Stimulated activated CD4-positive, alpha-beta T cell treated with anti-CD3 and anti-CD28 coated beads, Interleukin-2, amount 100 ng/mL, for 48 hours (primary cell): ENCODE data around the gene NT5C3B.
"Not testable (repeated sequence)": the region's sequence is repeated elsewhere in the genome, so short reads cannot be mapped to it uniquely, and the experiment has no call there.

Experiments
- DNase-seq, 2 donors: peaks; one replicate each; pipeline ENCODE4 v3.0.0-alpha.2; 2020

Gene NT5C3B

GRCh38 chr17:41779954-41780353 is 56.1 kb downstream of the NT5C3B start:
- DNase-seq: no peak

GRCh38 chr17:41777574-41778188 is 58.4 kb downstream of the NT5C3B start:
- DNase-seq: no peak

DNA sequence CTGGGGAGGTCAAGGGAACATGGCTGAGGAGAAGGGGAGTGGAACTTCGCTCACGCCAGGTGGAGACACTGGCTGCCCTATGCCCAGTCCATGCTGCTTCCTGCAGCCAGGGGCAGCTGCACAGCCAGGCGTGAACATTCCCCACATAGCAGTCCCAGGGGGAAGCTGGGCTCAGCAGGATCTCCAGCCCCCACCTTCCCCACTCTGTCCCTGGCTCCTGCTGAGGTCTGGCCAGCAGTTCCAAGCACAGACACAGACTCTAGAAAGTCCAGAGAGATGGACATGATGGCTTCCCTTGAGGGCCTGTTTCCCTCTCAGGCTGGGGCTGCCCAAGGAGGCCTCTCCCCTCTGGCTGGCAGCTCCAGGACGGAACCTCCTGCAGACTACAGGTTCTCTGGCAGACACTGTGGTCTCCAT is 58.9 kb downstream of the NT5C3B start:
- no peak for DNase-seq

- not testable (repeated sequence) for DNase-seq
Observed at GRCh38 chr17:41776262-41776900, 59.7 kb downstream of the NT5C3B start.

GRCh38 chr17:41775394-41776226 is 60.4 kb downstream of the NT5C3B start:
- no peak for DNase-seq
